PC-9 (cell line): ENCODE measurements around the gene SASH3. TPM values are rescaled to one million over a fixed set of nuclear protein-coding genes. Genes with fewer than 3 reads are reported as not detected.

ENCODE experiments used
- BruUV-seq: library from RNA; stranded (reverse); fragments of 400-500 nt; replicated peaks from 2 replicates; lab custom pipeline; 2021; lab: Mats Ljungman, UMichigan
- CTCF ChIA-PET: fragments of 300-600 bp; sonication (Branson Sonifier 250); formaldehyde crosslinking; loops from one replicate; lab custom pipeline; 2022; ENCODE audit warnings: antibody characterized with exemption; lab: Charles Lee
- POLR2A ChIA-PET: fragments of 300-600 bp; sonication (Branson Sonifier 250); formaldehyde crosslinking; loops from one replicate; lab custom pipeline; 2022; ENCODE audit warnings: antibody characterized with exemption; ENCODE audit not compliant: unreplicated experiment; lab: Charles Lee
- DNase-seq, 2 experiments: peaks; one replicate each; pipeline versions ENCODE4 v3.0.0 to v3.0.0-alpha.2; 2015 to 2022; ENCODE audit warnings: mixed read lengths in 1 of 2
- H2AFZ ChIP-seq: fragments of 200-600 bp; sonication (generic); 2 replicates; pipeline ENCODE4 v1.8.1; 2017; ENCODE audit warnings: antibody characterized with exemption
- H3F3A ChIP-seq: fragments of 200-600 bp; sonication (generic); 2 replicates; pipeline ENCODE4 v1.8.1; 2017; ENCODE audit warnings: antibody characterized with exemption, mild to moderate bottlenecking, low read depth; ENCODE audit not compliant: insufficient read depth
- H3K27ac ChIP-seq: fragments of 200-600 bp; sonication (generic); 2 replicates; pipeline ENCODE4 v1.6.1; 2016; ENCODE audit warnings: mixed run types
- H3K27me3 ChIP-seq: fragments of 200-600 bp; sonication (generic); 2 replicates; pipeline ENCODE4 v1.6.1; 2016; ENCODE audit warnings: low read depth, mixed run types; ENCODE audit not compliant: insufficient read depth
- H3K36me3 ChIP-seq: fragments of 200-600 bp; sonication (generic); 2 replicates; pipeline ENCODE4 v1.6.1; 2016; ENCODE audit warnings: low read depth, mixed run types
- H3K4me1 ChIP-seq: fragments of 200-600 bp; sonication (generic); replicated peaks from 2 replicates; pipeline ENCODE4 v1.6.1; 2016; ENCODE audit warnings: mixed run types; ENCODE audit not compliant: insufficient read depth
- H3K4me2 ChIP-seq: fragments of 200-600 bp; sonication (generic); 2 replicates; pipeline ENCODE4 v1.6.1; 2017; ENCODE audit warnings: mixed run types
- H3K4me3 ChIP-seq: fragments of 200-600 bp; sonication (generic); 2 replicates; pipeline ENCODE4 v1.6.1; 2016; ENCODE audit warnings: mixed run types
- H3K79me2 ChIP-seq: fragments of 200-600 bp; sonication (generic); 2 replicates; pipeline ENCODE4 v1.6.1; 2017; ENCODE audit warnings: low read depth, mixed run types
- H3K9me2 ChIP-seq: fragments of 200-600 bp; sonication (generic); 2 replicates; pipeline ENCODE4 v1.8.1; 2017; ENCODE audit warnings: mild to moderate bottlenecking; ENCODE audit not compliant: insufficient read depth
- H3K9me3 ChIP-seq: fragments of 200-600 bp; sonication (generic); 2 replicates; pipeline ENCODE4 v1.8.1; 2016; ENCODE audit warnings: low read depth; ENCODE audit not compliant: insufficient read depth
- H4K20me1 ChIP-seq: fragments of 200-600 bp; sonication (generic); 2 replicates; pipeline ENCODE4 v1.8.1; 2017; ENCODE audit not compliant: insufficient read depth
- CTCF ChIP-seq: fragments of 200-600 bp; sonication (generic); conservative IDR thresholded peaks from 2 replicates; pipeline ENCODE4 v1.6.1; 2017; ENCODE audit warnings: mixed run types, antibody characterized with exemption, mild to moderate bottlenecking, moderate library complexity
- EZH2 ChIP-seq: fragments of 200-600 bp; sonication (generic); IDR thresholded peaks from 2 replicates; pipeline ENCODE4 v1.8.0; 2017; ENCODE audit warnings: antibody characterized with exemption, low read depth
- intact Hi-C: fragments of 100-400 bp; cut with micrococcal nuclease; formaldehyde crosslinking; loops from one replicate; pipeline ENCODE4 v1.10.0; 2022; ENCODE audit not compliant: unreplicated experiment
- total RNA-seq: library from RNA; stranded (reverse); gene quantifications from 2 replicates; pipeline ENCODE4 v1.2.3, GENCODE V29; 2021

SASH3 gene
- total RNA-seq, 1 experiment from 2014 or later: not detected

- Histone ChIP-seq H3K4me2 (no peak overlapping the region), H3K36me3 (no peaks in the 10 kb centered on the region), H3K27me3 (peaks cover 5% of the 10 kb centered on the region; the same call in 1 of the 2 replicates), H3F3A (peaks cover 3% of the 10 kb centered on the region; the same call in 1 of the 2 replicates), H3K4me3 (no peak overlapping the region), H3K9me2 (no peaks in the 10 kb centered on the region), H4K20me1 (no peaks in the 10 kb centered on the region), H3K9me3 (peaks cover 3% of the 10 kb centered on the region; the same call in 1 of the 2 replicates), H2AFZ (no peak overlapping the region), H3K4me1 (peaks cover 8% of the 10 kb centered on the region), H3K27ac (no peak overlapping the region), H3K79me2 (no peaks in the 10 kb centered on the region)
- intact Hi-C loops: no loop called here
- BruUV-seq: no TSS peak
- no peak for DNase-seq
- ChIA-PET POLR2A (no interaction called here), CTCF (no interaction called here)
- TF ChIP-seq CTCF (no peak), EZH2 (no peak)
These were observed 46.4 kb upstream of the SASH3 start for GRCh38 chrX:129733335-129733734.

- intact Hi-C loops: no loop called here
- H3K4me1 ChIP-seq: peaks cover 17% of the 10 kb centered on the region
- CTCF ChIA-PET: no interaction called here
- H4K20me1 ChIP-seq: no peaks in the 10 kb centered on the region
- H3K9me3 ChIP-seq: no peaks in the 10 kb centered on the region
- no peak overlapping the region for H3K4me3 ChIP-seq
- no peak for TF ChIP-seq CTCF
- TF ChIP-seq EZH2: no peak
- DNase-seq: no peak
- no peaks in the 10 kb centered on the region for H3K36me3 ChIP-seq
- no peaks in the 10 kb centered on the region for H3K9me2 ChIP-seq
- POLR2A ChIA-PET: no interaction called here
- peaks cover 7% of the 10 kb centered on the region; the same call in 1 of the 2 replicates for H3F3A ChIP-seq
- H2AFZ ChIP-seq: no peak overlapping the region
- BruUV-seq: no TSS peak
- H3K27ac ChIP-seq: no peak overlapping the region
- peaks cover 5% of the 10 kb centered on the region; the same call in 1 of the 2 replicates for H3K27me3 ChIP-seq
- no peaks in the 10 kb centered on the region for H3K79me2 ChIP-seq
- H3K4me2 ChIP-seq: no peak overlapping the region
These were observed 43.3 kb upstream of the SASH3 start for GRCh38 chrX:129736491-129736890.

GRCh38 chrX:129737916-129738315, 41.8 kb upstream of the SASH3 start:
- peak overlapping the region; percentile 10; the same call in 1 of the 2 replicates for H3K4me2 ChIP-seq
- H4K20me1 ChIP-seq: no peaks in the 10 kb centered on the region
- H3K4me3 ChIP-seq: no peak overlapping the region
- no peak overlapping the region for H3K27ac ChIP-seq
- peaks cover 7% of the 10 kb centered on the region; the same call in 1 of the 2 replicates for H3F3A ChIP-seq
- ChIA-PET CTCF (interaction anchor here (0.5 kb wide), 1 partner anchor 81 kb away, joined by 3 read pairs; no protein-coding TSS in a partner anchor), POLR2A (interaction anchor here (0.6 kb wide), 1 partner anchor 215 kb away, joined by 4 read pairs; no protein-coding TSS in a partner anchor)
- intact Hi-C loops: no loop called here
- no TSS peak for BruUV-seq
- H3K4me1 ChIP-seq: peaks cover 17% of the 10 kb centered on the region
- H3K27me3 ChIP-seq: peaks cover 5% of the 10 kb centered on the region; the same call in 1 of the 2 replicates
- H3K9me3 ChIP-seq: no peaks in the 10 kb centered on the region
- no peaks in the 10 kb centered on the region for H3K36me3 ChIP-seq
- no peaks in the 10 kb centered on the region for H3K79me2 ChIP-seq
- no peak for TF ChIP-seq EZH2
- no peak for TF ChIP-seq CTCF
- DNase-seq: peak in 1 of 2 experiments; percentile 7
- no peaks in the 10 kb centered on the region for H3K9me2 ChIP-seq
- 0 out of 2 replicates have a peak overlapping the region, but pooled peaks have one; percentile 1 for H2AFZ ChIP-seq
